Hippocampal formation (tissue), 2 donors: Measurements from ENCODE around the gene CYB5R3.
A peak's percentile ranks its signal among the peaks of the same experiment; 100 is the strongest.
"Not testable (repeated sequence)": the region's sequence is repeated elsewhere in the genome, so short reads cannot be mapped to it uniquely, and the experiment has no call there.

Experiments
- DNase-seq, 2 donors: peaks; one replicate each; lab custom pipeline; 2025; lab: John Stamatoyannopoulos, UW

The CYB5R3 gene

DNA sequence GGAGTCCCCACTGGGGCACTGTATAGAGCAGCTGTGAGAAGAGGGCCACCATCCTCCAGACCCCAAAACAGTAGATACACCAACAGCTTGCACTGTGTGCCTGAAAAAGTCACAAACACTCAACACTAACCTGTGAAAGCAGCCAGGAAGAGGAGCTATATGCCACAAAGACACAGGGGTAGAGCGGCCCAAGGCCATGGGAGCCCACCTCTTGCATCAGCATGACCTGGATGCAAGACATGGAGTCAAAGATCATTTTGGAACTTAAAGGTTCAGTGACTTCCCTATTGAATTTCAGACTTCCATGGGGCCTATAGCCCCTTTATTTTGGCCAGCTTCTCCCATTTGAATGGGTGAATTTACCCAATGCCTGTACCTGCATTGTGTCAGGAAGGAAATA, 29.7 kb upstream of the CYB5R3 start:
- no peak for DNase-seq

DNA sequence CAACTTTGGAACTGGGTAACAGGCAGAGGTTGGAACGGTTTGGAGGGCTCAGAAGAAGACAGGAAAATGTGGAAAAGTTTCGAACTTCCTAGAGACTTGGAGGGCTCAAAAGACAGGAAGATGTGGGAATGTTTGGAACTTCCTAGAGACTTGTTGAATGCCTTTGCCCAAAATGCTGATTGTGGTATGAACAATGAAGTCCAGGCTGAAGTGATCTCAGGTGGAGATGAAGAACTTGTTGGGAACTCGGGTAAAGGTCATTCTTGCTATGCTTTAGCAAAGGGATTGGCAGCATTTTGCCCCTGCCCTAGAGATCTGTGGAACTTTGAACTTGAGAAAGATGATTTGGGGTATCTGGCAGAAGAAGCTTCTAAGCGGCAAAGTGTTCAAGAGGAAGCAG, 28.7 kb upstream of the CYB5R3 start:
- not testable (repeated sequence) for DNase-seq

DNA sequence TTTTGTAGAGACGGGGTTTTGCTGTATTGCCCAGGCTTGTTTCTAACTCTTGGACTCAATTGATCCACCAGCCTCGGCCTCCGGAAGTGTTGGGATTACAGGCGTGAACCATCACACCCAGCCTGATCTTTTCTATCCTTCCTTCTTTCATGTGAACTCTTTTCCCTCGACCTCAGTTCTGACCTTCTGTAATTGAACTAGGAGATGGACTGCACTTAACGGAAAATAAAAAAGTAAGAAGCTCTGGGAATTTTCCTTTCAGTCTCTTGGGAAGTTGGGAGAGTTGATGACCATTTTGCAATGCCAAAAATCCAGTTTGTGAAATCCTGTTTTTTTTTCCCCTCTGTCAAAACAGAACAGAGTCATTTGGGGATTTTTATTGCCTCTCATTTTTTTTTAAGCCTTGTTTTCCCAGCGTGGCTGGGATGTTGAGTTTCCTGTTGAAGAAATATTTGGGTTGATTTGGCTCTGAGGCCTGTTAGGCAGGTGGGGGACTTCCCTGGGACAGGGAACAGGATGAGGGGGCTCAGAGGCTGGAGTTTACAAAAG, 26.9 kb upstream of the CYB5R3 start:
- no peak for DNase-seq

DNA sequence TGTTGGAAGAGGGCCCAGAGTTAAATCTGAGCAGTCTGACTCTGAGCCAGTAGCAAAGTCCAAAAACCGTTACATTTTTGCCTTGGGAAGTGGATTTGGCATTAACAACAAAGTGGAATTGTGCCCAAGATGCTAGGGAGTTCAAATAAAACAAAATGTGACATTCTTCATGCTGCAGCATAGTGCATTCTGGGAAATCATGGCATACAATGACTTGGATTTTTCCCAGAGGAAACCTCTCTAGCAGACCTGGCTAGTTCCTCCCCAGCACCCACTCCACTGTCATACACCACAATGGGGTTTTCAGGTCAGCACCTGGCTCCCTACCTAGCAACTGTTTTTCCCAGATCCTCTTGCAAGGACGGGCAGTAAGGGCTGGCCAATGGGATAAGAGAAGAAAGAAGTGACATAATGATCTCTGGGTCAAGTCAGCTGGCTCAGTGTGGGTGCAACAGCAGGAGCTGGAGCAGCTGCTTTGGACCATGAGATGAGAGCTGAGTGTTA, 24.8 kb upstream of the CYB5R3 start:
- no peak for DNase-seq

DNA sequence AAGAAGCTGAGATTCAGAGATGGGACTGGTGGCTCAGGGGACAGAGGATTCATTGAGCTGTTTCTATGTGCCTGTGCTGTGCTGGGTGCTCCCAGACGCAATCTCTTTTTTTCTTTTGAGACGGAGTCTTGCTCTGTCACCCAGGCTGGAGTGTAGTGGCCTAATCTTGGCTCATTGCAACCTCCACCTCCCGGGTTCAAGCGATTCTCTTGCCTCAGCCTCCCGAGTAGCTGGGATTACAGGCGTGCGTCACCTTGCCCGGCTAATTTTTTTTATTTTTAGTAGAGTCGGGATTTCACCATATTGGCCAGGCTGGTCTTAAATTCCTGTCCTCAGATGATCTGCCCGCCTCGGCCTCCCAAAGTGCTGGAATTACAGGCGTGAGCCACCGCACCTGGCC, 23.9 kb upstream of the CYB5R3 start:
- not testable (repeated sequence) for DNase-seq

DNA sequence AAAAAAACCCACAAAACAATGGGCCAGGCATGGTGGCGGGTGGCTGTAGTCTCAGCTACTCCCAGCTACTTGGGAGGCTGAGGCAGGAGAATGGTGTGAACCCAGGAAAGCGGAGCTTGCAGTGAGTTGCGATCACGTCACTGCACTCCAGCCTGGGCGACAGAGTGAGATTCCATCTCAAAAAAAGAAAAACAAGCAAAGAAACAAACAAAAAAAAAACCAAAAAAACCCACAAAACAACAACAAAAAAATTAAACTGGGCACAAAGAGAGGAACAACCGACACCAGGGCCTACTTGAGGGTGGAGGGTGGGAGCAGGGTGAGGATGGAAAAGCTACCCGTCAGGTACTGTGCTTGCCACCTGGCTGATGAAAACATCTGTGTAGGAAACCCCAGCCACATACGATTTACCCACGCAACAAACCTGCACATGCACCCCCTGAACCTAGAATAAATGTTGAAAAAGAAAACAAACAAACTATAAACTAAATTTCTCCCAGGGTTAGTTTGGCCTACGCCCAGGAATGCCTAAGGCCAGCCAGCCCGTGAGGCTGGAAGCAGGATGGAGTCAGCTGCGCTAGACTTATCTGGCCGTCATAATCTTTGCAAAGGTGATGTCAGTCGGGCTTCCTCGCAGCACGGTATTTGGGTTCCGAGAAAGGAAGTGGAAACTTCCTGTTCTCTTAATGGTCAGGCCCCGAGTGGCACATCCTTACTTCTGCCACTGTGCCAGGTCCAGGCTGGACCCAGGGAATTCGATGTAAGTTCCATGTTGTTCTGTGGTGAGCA, 21.9 kb upstream of the CYB5R3 start:
- DNase-seq: no peak

DNA sequence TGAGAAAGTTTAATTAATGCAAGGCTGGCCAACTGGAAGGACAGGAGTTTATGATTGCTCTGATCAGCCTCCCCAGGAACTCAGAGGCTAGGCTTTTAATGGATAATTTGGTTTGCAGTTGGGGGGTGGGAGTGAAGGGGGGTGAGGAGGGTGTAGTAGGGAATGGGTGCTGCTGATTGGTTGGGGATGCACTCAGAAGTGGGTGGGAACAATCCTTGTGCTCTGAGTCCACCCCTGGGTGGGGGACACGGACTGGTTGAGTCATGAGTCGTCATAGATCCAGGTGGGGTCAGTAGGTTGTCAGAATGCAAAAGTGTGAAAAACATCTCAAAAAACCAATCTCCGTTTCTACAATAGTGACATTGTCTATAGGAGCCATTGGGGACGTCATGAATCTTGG, 20.9 kb upstream of the CYB5R3 start:
- no peak for DNase-seq

DNA sequence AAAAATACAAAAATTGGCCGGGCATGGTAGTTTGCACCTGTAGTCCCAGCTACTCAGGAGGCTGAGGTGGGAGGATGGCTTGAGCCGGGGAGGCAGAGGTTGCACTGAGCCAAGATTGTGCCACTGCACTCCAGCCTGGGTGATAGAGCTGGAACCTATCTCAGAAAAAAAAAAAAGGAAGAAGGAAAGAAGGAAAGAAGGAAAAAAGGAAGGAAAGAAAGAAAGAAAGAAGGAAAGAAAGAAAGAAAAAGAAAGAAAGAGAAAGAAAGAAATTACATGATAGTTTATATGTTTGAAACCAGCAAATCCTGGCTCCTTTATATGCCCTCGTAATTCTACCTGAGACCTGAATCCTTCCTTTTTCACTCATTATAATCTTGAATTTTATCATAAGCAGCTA, 17.2 kb upstream of the CYB5R3 start:
- DNase-seq: not testable (repeated sequence)

DNA sequence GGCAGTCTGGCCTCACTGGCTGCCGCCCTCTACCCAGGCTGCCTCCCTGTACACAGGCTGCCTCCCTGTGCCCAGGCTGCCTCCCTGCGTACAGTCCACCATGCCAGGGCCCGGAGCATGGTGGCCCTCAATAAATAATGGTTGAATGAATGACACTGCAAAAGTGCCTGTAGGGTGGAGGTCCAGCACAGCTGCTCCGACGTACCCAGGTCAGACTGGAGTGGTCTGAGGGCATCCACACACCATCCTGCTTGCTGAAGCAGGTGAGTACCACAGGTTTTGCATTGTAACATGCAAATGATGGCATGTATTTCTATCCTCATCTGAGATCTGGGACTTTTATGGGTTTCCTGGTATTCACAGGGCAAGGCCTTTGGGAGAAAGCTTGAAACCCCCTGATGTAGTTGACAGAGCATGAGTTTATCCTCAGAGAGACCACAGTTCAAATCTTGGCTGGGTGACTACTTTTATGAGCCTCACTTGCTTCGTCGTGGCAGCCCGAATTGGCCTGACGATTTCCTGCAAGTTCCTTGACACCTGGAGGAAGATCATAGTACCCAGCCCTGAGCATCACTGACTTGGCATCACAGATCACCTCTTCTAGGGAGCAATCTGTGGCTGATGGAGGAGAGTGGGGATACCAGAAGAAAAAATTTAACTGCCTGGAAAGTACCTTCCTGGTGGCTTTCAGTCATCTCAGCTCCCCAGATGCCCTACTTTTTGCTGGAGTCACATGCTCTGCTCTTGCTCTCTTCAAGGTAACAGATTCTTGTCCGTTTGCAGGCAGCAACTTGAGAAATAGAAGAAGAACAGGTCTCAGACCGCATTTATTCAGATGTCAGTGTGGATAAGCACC, 16.0 kb upstream of the CYB5R3 start:
- no peak for DNase-seq

DNA sequence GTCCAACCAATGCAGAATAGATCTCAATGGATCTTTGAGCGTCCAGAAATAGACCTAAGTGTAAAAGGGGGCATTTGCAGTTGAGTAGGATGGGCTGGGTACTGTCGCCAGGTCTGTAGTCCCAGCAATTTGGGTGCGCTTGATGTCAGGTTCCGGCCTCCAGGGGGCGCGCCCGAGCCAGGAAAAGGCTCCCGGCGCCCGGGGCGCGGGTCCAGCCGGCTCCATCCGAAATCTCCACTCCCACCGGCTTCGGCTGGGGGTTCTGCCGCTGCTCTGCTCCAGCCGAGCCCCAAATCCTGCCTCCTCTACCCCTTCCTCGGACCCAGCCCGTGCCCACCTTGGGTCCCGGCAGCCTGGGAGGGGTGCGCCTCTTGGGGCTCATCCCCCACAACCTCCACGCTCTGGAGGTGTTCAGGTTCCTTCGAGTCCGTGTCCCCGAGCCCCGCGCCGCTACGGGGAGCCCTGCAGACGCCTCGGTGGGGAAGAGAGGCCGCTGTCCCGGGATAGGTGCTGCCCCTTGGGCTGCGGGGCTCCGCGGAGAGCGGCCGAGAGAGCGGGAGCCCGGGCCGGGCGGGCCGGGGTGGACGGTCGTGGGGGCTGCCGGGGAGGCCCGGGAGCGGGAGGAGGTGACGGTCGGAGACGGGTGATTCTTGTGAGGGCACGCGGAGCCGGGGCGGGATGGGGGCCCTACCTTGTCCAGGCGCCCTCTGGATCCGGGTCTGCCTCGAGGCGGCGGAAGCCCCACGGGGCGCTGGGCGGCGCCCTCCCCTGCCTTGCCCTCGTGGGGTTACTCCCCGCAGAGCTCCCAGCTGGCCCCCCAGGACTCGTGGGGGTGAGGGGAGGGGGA, 13.0 kb upstream of the CYB5R3 start:
- peak; percentile 35 to 57 for DNase-seq

DNA sequence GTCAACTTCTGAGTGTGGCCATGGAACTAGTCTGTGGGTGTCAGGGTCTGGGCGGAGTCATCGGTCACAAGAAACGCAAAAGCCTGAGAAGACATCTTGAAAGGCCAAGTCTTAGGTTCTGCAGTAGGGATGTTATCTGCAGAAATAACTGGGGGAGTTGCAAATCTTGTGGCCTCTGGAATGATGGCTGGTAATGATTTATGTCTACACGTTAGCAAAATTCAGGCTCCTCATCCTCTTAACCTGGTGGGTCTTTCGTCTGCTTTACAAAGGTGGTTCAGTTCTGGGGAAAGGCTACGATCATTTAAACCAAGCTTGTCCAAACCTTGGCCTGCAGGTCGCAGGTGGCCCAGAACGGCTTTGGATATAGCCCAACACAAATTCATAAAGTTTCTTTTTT, 7.4 kb upstream of the CYB5R3 start:
- DNase-seq: no peak

DNA sequence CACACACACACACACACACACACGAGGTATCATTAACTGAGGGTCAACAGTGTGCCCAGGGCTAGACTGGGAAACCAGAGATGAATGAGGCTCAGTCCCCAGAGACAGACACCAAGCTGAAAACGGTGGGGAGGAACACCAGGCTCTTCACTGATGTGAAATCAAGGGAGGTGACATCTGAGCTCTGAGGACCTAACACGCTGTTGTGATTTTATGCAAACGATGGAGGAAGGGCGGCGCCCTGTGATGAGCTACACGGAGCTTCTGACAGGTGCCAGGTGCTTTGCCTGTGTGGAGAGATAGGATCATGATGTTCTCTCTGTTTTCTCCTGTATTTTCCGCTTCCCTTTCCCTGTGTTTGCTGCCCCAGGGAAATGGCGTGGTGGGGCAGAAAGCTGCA, 6.5 kb upstream of the CYB5R3 start:
- no peak for DNase-seq

DNA sequence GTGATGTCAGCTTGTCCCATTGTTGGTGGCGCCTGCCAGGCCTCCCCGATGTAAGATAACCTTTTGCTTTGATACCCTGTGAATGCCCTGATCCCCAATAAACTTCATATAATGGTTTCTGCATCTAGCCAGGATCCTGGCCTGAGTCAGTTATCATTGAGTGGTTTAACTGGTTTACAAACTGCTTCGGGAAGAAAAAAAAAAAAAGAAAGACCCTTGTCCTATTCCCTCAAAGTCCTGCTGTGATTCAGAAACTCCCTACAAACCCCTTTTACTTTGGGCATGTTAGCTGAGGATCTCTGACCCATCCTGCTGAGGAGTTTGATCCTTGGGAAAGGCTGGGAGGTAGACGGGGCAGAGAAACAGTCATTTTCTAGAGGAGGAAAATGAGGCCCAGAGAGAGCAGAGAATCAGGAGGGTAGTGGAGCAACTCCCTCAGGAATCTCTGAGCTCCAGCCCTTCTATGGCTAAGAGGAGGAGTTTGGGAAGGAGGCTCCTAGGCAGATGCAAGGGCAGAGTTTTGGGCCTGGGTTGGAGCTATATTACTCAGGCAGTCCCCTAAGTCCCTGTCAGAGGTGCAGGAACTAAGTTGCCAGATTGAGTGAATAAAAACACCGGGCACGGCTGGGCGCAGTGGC, 5.4 kb upstream of the CYB5R3 start:
- no peak for DNase-seq

DNA sequence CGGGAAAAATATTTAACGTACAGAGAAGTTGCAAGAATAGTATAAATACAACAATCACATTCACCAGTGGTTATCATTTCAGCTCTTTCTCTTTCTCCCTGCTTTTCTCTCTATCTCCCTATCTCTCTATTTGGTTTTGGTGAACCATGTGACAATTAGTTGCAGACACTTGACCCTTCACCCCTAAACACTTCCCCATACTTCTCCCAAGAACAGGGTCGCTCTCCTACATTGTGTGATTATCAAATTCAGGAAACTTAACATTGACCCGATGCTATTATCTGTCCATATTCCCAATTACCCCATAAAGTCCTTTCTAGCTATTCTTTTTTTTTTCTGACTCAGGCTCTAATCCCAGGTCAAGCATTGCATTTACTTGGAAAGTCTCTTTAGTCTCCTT, 4.8 kb upstream of the CYB5R3 start:
- DNase-seq: no peak

DNA sequence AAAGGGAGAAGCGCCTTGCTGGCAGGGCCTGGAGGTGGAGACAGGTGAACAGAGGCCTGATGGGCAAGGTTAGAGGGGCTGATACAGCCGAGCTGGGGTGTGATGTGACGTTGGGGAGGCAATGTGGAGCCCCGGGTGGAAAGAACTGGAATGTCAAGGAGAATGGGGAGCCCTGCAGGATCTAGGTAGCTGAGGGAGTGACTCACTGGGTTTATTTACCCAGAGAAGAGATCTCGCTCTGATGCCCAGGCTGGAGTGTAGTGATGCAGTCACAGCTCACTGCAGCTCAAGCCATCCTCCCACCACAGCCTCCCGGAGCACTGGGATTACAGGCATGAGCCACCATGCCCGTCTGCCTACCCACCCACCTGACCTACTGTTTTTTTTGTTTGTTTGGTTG, 1.9 kb upstream of the CYB5R3 start:
- no peak for DNase-seq

DNA sequence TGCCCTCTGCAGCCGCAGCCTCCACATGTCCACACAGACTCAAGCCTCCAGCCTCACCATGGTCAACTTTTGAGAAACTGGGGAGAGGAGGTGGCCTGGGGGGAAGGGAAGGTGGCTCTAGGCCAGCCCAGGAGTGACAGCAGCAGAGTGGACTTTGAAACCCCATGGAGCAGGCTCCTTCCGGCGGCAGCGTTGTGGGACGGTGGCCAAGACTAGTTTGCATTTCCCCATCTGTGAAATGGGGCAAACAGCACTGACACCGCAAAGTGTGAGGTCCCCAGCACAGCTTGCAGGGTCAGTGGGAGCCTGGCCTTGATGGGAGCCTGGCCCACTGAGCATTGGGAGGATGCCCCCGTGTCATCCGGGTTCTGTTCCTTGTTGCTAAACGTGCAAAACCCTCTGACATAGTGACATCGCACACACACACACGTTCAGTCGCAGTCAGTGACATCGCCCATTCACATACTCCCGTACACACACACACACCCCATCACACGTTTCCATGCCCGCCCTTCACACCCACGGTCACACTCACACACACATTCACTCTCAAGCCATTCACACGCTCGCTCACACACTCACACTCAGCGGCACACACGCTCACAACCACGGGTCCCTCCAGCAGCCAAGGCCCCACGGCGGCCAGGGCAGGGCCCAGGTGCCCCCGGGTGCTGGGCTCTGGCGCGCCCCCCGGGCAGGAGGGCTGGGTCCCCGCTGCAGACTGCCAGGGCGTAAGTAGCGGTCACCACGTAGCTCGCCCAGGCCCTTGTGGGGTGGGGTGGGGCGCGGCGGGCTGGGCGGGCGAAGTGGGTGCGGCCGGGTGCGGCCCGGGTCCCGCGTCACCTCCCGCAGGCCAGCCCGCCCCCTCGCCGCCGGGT, 585 bp downstream of the CYB5R3 start:
- DNase-seq: peak in 1 of 2 donors; percentile 55

DNA sequence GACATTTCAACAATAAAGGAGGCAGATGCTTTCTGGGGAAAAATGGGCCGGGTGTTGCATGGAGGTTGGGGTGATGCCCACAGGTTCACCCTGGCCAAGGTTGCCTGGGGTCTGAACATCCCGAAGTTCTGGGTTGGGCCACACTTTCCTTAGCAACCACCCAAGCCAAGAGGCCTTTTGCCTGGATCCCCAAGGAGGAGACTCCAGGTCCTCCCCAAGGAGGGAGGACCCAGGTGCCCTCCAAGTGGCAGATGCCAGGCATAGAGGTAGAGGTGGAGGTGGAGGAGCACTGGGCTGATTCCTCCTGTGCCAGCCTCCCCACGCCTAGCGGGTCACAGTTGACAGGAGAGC, 1.2 kb downstream of the CYB5R3 start:
- no peak for DNase-seq

DNA sequence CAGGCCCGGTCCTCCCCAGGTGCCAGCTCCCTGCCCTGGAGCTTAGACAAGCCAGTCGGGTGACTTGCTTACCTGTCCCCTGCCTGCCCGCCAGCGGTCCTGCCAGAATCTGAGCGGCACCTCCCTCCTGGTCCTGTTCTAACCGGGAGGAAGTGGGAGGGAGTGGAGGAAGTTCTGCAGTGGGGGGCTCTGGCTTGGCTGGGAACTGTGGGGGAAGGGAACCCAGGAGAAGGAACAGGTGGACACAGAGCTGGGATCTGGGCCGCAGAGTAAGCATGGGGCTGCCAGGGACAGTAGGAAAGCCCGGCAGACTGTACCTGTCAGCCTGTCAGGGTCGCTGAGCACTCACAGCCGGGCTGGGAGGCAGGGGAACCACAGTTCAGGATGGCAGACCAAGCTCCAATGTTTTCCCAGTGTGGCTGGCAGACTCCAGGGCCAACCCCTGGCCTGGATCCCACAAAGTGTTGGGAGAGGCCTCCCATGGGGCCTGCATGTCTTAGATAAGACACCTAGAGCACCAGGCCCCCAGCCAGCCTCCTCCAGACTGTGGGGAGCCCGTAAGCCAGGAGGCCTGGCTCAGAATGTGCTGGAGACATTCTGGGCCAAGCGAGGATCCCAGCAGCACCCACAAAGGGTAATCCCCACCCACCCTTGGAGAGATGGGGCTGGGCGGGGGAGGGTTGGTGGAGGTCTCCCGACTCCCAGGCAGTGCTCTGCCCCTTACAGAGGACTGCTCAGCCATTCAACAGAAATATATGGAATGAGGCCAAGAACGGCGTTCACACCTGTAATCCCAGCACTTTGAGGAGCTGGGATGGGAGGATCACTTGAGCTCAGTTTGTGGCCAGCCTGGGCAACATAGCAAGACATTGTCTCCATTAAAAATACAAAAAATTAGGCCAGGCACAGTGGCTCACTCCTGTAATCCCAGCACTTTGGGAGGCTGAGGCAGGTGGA, 2.3 kb downstream of the CYB5R3 start:
- no peak for DNase-seq

DNA sequence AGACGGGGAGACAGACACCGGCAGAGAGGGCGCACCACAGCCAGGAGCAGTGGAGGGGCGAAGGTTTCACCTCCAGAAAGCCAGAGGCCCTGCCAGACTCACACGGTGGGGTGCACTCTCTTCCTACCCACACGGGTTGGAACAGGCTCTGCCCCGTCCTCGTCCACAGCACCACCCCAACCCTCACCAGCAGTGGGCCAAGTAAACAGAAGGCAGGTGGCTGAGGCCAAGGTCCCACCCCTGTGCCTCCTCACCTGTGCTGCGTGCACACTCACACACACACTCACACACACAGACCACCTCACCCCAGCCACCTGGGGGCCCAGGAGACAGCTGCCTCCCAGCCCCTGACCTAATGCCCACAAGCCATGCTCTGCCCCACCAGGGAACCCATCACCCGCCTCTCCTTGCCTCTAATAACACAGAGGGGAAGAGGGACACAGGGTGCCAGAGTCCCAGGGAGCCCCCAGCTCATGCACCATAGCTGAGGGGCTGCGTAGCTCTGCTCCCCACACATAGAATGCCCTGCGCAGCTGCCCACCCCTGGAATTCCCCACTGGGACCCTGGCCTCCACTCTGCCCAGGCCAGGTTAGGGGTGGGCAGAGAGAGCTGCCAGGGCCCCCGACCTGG, 3.1 kb downstream of the CYB5R3 start:
- no peak for DNase-seq
